BLaER1 treated with 17β-estradiol and CSF1 and Interleukin-3, amounts not matched to agents 10 nM and 100 nM (cell line): ENCODE data around the gene ODAD2.

Experiments
- H3K27ac ChIP-seq, 11 experiments: shearing (Covaris generic); formaldehyde crosslinking; 2 replicates each; pipeline ENCODE4 v1.8.1; 2022
- H3K27me3 ChIP-seq, 11 experiments: shearing (Covaris generic); formaldehyde crosslinking; 2 replicates each; pipeline ENCODE4 v1.8.1; 2022
- H3K36me3 ChIP-seq, 11 experiments: shearing (Covaris generic); formaldehyde crosslinking; 2 replicates each; pipeline ENCODE4 v1.8.1; 2022
- H3K4me1 ChIP-seq, 10 experiments: shearing (Covaris generic); formaldehyde crosslinking; 2 replicates each; pipeline ENCODE4 v1.8.1; 2022
- H3K4me2 ChIP-seq, 11 experiments: shearing (Covaris generic); formaldehyde crosslinking; 2 replicates each; pipeline ENCODE4 v1.8.1; 2022
- H3K4me3 ChIP-seq, 10 experiments: shearing (Covaris generic); formaldehyde crosslinking; 2 replicates each; pipeline ENCODE4 v1.8.1; 2022
- H3K9ac ChIP-seq, 11 experiments: shearing (Covaris generic); formaldehyde crosslinking; 2 replicates each; pipeline ENCODE4 v1.8.1; 2022
- H3K9me3 ChIP-seq, 11 experiments: shearing (Covaris generic); formaldehyde crosslinking; replicated peaks in 1 of 11; 2 replicates each; pipeline ENCODE4 v1.8.1; 2022
- H4K20me1 ChIP-seq, 11 experiments: shearing (Covaris generic); formaldehyde crosslinking; 2 replicates each; pipeline ENCODE4 v1.8.1; 2022
- Cebpa-rat ChIP-seq, 11 experiments: shearing (Covaris generic); IDR thresholded peaks; 2 replicates each; pipeline ENCODE4 v1.8.1; 2022

The ODAD2 gene

GRCh38 chr10:27771231-27771630 is 227.6 kb downstream of the ODAD2 start:
- peaks cover 0 to 21% (median 12%) of the 10 kb centered on the region in 10 experiments; a peak in 12 of 20 replicates for H3K4me1 ChIP-seq
- peak in 2 of 11 experiments; percentile 27 to 47; a peak in 1 of 22 replicates for TF ChIP-seq Cebpa-rat (IDR thresholded peaks at IDR 0.05)
- H3K4me2 ChIP-seq = peak overlapping the region in 8 of 11 experiments; percentile 0 to 62 (median 52); a peak in 15 of 22 replicates
- no peaks in the 10 kb centered on the region for H3K36me3 ChIP-seq
- H3K4me3 ChIP-seq = no peak overlapping the region
- H3K9ac ChIP-seq = no peak overlapping the region
- H3K27me3 ChIP-seq = no peaks in the 10 kb centered on the region
- peak overlapping the region in 1 of 11 experiments; percentile 11; a peak in 1 of 22 replicates for H3K27ac ChIP-seq
- no peaks in the 10 kb centered on the region for H4K20me1 ChIP-seq
- no peaks in the 10 kb centered on the region for H3K9me3 ChIP-seq

GRCh38 chr10:27770181-27770580 is 228.7 kb downstream of the ODAD2 start:
- no peaks in the 10 kb centered on the region for H3K9me3 ChIP-seq
- no peak for TF ChIP-seq Cebpa-rat (IDR thresholded peaks at IDR 0.05)
- no peak overlapping the region for H3K9ac ChIP-seq
- no peaks in the 10 kb centered on the region for H4K20me1 ChIP-seq
- no peaks in the 10 kb centered on the region for H3K27me3 ChIP-seq
- peaks cover 0 to 21% (median 12%) of the 10 kb centered on the region in 10 experiments; a peak in 12 of 20 replicates for H3K4me1 ChIP-seq
- H3K36me3 ChIP-seq = no peaks in the 10 kb centered on the region
- H3K4me3 ChIP-seq = no peak overlapping the region
- no peak overlapping the region for H3K4me2 ChIP-seq
- H3K27ac ChIP-seq = no peak overlapping the region
